HT1080 (cell line): ENCODE data around the gene TMEM131. TPM values are rescaled to one million over a fixed set of nuclear protein-coding genes. Genes with fewer than 3 reads are reported as not detected.
"Not testable (repeated sequence)": the region's sequence is repeated elsewhere in the genome, so short reads cannot be mapped to it uniquely, and the experiment has no call there.

Source experiments
- DNase-seq: peaks from one replicate; pipeline ENCODE4 v3.0.0-alpha.2; 2015; ENCODE audit warnings: low read depth
- total RNA-seq: library from RNA; depleted of rRNA; stranded (reverse); fragments of >200 nt; shearing (Covaris generic); gene quantifications from 2 replicates; pipeline ENCODE4 v1.2.3, GENCODE V29; 2014

The TMEM131 gene
- total RNA-seq, 1 experiment from 2014 or later, result 9.7 TPM

GRCh38 chr2:97917668-97918067, 78.1 kb downstream of the TMEM131 start:
- DNase-seq, result not testable (repeated sequence)

DNA sequence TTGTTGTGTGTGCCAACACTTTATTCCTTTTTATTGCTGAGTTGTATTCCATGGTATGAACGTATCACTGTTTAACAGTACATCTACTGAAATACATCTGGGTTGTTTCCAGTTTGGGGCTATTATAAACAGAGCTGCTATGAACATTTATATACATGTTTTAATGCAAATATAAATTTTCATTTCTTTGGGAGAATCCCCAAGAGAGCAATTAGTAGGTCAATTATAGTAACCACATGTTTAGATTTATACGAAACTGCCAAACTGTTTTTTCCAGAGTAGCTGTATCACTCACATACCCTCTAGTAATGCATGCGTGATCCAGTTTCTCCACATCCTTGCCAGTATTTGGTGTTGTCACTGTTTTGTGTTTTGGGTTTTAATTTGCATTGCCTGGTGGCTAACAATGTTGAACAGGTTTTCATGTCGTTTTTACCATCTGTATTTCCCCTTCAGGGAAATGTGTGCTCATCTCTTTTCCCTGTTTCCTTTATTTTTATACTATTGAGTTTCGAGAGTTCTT, 81.0 kb downstream of the TMEM131 start:
- no peak for DNase-seq

- DNase-seq, result no peak
These were observed 81.9 kb downstream of the TMEM131 start for GRCh38 chr2:97913846-97914245.

GRCh38 chr2:97911922-97912575, 83.7 kb downstream of the TMEM131 start:
- DNase-seq, result no peak

- DNase-seq, result peak; percentile 29
These were observed 84.4 kb downstream of the TMEM131 start for GRCh38 chr2:97911206-97911921.

DNA sequence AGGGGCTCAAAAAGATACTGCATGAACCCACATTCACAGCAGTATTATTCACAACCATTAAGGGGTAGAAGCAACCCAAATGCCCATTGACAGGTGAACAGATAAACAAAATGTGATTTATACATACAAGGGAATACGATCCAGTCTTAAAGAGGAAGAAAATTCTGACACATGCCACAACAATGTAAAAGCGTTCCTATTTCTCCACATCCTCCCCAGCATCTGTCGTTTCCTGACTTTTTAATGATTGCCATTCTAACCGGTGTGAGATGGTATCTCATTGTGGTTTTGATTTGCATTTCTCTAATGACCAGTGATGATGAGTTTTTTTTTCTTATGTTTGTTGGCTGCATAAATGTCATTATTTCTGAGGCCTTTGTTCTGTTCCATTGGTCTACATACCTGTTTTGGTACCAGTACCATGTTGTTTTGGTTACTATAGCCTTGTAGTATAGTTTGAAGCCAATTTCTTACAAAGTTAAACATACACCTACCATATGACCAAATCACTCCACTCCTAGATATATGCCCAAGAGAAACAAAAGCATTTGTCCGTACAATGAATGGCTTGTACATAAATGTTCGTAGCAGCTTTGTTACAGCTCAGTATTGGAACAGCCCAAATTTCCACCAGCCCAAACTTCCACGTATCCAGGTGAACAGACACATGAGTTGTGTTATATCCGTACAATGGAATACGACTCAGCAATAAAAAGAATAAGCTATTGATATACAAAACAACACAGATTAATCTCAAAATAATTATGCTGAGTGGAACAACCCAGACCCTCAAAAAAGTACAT, 85.1 kb downstream of the TMEM131 start:
- DNase-seq, result peak; percentile 7

DNA sequence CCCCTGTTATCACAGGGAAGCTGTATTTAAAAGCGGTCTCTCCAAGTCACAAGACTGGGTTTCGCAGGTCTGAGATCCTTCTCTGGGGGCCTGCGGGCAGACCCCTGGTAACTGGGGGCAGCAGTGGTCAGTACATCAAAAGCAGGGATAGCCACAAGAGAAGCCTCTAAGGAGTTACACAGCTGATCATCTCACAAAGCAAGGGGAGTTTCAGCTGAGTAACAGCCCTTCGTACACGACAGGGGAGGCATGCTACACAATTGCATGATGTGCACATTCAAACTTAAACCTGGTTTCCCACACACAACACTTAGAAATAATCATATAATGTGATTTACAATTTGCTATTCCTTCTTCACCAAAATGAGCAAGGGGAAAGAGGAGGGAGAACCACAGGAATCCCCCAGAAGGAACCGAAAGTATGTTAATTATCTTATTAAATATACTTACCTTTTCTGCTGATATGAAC, 87.5 kb downstream of the TMEM131 start:
- DNase-seq, result no peak

- no peak for DNase-seq
These were observed 88.2 kb downstream of the TMEM131 start for GRCh38 chr2:97907369-97908100.

- peak; percentile 3 for DNase-seq
These were observed 89.4 kb downstream of the TMEM131 start for GRCh38 chr2:97906307-97906706.

DNA sequence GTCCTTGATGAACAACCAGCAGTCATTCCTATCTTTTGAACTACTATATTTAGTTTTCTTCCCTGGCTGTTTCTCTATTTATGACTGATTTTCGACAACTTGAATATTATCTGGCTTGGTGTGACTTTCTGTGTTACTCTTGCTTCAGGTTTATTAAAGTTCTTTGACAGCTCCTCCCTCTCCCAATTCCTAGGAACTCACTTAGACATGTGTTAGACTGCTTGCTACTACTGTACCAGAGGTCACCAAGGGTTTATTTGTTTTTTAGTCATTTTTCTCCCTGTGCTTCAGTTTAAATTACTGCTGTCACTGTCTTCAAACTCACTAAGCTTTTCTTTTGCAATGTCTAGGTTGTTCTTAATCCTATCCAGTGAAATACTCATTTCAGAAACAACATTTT, 90.5 kb downstream of the TMEM131 start:
- no peak for DNase-seq

DNA sequence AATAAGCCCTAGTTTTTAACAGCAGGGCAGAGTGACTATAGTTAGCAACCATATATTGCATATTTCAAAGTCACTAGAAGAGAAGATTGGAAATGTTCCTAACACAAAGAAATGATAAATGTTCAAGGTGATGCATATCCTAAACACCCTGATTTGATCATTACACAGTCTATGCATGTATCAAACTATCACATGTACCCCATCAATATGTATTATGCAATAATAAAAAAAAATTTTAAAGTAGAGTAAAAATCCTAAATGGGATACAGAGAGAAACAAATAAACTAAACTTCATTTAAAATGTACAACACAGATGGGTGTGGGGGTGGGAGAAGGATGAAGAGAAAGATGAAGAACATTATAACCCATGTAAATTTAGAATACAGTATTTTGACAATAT, 93.9 kb downstream of the TMEM131 start:
- DNase-seq, result no peak

DNA sequence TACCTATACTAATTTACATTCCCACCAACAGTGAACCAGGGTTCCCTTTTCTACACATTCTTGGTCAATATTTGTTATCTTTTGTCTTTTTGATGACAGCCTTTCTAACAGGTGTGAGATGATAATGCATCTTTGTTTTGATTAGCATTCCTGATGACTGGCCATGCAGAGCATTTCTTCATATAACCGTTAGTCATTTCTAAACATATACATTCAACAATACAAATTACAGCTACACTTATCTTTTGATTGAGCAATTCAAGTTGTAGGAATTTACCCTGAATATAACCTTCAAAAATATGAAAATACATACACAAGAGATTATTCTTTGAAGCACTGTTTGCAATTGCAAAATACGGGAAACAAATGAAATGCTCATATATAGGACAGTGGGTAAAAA, 94.9 kb downstream of the TMEM131 start:
- no peak for DNase-seq

DNA sequence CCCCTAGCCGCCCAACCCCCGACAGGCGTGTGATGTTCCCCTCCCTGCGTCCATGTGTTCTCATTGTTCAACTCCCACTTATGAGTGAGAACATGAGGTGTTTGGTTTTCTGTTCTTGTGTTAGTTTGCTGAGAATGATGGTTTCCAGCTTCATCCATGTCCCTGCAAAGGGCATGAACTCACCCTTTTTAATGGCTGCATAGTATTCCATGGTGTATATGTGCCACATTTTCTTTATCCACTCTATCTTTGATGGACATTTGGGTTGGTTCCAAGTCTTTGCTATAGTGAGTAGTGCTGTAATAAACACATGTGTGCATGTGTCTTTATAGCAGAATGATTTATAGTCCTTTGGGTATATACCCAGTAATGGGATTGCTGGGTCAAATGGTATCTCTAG, 102.7 kb downstream of the TMEM131 start:
- DNase-seq, result not testable (repeated sequence)

DNA sequence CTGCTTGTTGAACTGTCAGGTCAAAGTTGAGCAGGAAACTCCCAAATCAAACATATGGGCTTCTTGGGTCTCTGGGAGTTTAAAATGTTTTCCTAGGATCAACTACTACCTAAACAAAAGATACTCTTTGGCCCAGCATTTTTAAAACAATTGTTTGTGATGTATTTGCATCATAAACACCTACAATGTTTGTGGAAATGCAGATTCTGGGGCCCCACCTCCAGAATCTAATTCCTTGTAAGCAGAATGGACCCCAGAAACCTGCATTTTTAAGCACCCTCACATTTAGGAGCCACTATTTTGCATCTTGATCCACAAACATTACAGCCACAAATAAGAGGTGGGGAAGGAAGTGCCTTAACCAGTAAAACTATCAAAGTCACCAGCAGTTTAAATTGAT, 104.1 kb downstream of the TMEM131 start:
- DNase-seq, result no peak

GRCh38 chr2:97889156-97889555, 106.6 kb downstream of the TMEM131 start:
- DNase-seq, result no peak

DNA sequence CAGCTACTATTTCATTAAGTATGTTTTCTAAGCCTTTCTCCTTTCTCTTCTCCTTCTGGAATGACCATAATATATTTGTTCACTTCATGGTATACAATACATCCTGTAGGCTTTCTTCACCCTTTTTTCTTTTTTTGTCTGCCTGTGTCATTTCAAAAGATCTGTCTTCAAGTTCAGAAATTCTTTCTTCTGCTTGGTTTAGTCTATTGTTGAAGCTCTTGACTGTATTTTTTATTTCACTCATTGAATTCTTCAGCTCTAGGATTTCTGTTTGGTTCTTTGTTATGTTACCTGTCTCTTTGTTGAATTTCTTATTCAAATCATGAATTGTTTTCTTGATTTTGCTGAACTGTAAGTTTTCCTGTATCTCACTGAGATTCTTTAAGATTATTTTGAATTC, 109.9 kb downstream of the TMEM131 start:
- DNase-seq, result no peak

DNA sequence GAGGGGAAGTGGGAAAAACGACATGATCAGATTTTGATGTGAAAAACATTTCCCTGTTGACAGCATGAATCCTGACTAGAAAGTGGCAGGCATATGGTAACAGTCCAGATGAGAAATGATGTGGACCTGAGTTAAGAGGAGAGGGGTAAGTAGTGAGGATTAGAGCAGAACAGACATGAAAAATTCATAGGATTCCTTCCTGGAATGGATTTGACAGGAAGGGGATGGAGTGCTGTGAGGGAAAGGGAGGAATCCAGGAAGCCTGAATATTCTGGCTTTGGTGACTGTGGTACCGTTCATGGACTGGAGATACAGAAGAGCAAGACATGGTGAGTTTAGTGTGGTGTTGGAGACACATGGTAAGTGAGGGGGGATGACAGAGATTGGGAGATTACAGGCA, 115.4 kb downstream of the TMEM131 start:
- DNase-seq, result no peak

GRCh38 chr2:97878865-97879264, 116.9 kb downstream of the TMEM131 start:
- no peak for DNase-seq

DNA sequence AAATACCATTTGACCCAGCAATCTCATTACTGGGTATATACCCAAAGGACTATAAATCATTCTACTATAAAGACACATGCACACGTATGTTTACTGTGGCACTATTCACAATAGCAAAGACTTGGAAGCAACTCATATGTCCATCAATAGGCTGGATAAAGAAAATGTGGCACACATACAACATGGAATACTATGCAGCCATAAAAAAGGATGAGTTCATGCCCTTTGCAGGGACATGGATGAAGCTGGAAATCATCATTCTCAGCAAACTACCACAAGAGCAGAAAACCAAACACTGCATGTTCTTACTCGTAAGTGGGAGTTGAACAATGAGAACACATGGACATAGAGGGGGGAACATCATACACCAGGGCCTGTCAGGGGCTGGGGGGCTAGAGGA, 117.4 kb downstream of the TMEM131 start:
- not testable (repeated sequence) for DNase-seq

GRCh38 chr2:97871096-97871780, 124.5 kb downstream of the TMEM131 start:
- peak; percentile 94 for DNase-seq
